Stimulated activated effector memory CD8-positive, alpha-beta T cell treated with anti-CD3 and anti-CD28 coated beads, Interleukin-12 subunit alpha, Interleukin-12 subunit beta, amount 100 ng/mL, for 72 hours (primary cell): ENCODE results near the gene GSTT2B.
A peak's percentile ranks its signal among the peaks of the same experiment; 100 is the strongest.
"Not testable (repeated sequence)": the region's sequence is repeated elsewhere in the genome, so short reads cannot be mapped to it uniquely, and the experiment has no call there.

Experiments
- ATAC-seq: fragments of 150-1000 bp; cut with Tn5 transposase; 2 replicates; pipeline ENCODE4 v1.10.0; 2021
- DNase-seq, 2 donors: peaks; one replicate each; pipeline ENCODE4 v3.0.0; 2021 to 2022; ENCODE audit warnings: low spot score in 2 of 2
- H3K27ac Mint-ChIP-seq: one replicate; pipeline ENCODE4 v1.8.0; 2022; ENCODE audit warnings: mild to moderate bottlenecking, mixed read lengths
- H3K36me3 Mint-ChIP-seq: one replicate; pipeline ENCODE4 v1.8.0; 2022; ENCODE audit warnings: mild to moderate bottlenecking, mixed read lengths
- H3K4me1 Mint-ChIP-seq: one replicate; pipeline ENCODE4 v1.8.0; 2022; ENCODE audit warnings: mixed read lengths
- H3K4me3 Mint-ChIP-seq: one replicate; pipeline ENCODE4 v1.8.0; 2022; ENCODE audit warnings: mild to moderate bottlenecking, mixed read lengths
- H3K9me3 Mint-ChIP-seq: one replicate; pipeline ENCODE4 v1.8.0; 2022; ENCODE audit warnings: mixed read lengths

Gene GSTT2B

DNA sequence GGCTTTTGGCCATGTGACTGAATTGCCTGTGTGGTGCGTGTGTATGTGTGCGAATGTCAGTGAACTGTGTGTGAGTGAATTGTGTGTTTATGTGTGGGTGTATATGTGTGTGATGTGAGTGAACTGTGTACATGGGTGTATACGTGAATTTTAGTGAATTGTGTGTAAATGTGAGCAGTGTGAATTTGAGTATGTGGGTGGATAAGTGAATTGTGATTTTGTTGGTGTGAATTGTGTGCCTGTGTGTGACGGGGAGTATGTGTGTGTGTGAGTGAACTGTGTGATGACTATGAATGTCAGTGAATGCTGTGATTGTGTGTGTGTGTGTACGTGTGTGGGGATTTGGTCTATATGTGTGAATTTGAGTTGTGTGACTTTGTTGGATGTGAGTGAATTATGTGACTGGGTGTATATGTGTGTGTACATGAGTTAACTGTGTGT lies 9.2 kb upstream of the GSTT2B start:
- Mint-ChIP-seq H3K27ac (peak overlapping the region; percentile 1), H3K4me1 (peaks cover 33% of the 10 kb centered on the region), H3K36me3 (peaks cover 35% of the 10 kb centered on the region), H3K9me3 (no peaks in the 10 kb centered on the region), H3K4me3 (peak overlapping the region; percentile 4)
- DNase-seq (no peak), ATAC-seq (no peak)

DNA sequence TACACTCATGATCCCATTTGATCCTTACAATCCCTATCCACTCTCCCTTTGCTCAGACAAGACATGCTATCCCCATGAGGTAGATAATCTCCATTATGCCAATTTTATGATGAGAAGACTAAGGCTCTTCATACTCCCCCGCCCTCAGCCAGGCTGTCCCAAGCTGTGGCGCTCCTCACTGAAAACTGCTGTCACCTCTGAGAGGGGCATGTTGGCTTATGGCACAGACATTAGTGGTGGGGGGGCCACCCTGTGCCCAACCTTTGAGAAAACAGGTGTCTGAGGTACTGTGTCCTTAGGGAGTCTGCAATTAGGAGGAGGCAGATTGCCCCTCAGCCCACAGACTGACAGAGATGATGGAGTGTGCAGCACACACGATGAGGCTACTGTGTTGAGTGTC lies 8.1 kb upstream of the GSTT2B start:
- Mint-ChIP-seq H3K4me1 (peaks cover 33% of the 10 kb centered on the region), H3K36me3 (peaks cover 35% of the 10 kb centered on the region), H3K9me3 (no peaks in the 10 kb centered on the region), H3K4me3 (peak overlapping the region; percentile 4), H3K27ac (peak overlapping the region; percentile 1)
- ATAC-seq (no peak), DNase-seq (no peak)

DNA sequence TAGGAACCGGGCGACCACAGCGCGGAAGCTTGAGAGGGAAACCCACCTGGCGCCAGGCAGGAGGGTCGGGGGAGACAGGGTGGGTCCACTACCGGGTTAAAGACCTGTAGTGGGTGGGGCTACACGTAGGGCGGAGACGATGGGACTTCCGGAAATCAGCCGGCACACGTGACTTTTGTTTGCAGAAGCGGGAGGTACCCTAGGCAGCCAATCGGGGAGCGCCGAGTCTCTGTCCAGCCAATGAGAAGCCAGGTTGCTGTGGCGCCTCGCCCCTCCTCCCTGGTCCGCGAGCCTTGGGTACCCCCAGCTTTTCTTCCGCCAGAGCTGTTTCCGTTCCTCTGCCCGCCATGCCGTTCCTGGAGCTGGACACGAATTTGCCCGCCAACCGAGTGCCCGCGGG lies 5.6 kb upstream of the GSTT2B start, which contains the start of gene DDTL:
TSS of gene DDTL (plus strand) at position 321 of the 400 bp plus-strand sequence. CDS start at position 348, 27 bp downstream.
- peaks cover 28% of the 10 kb centered on the region for H3K36me3 Mint-ChIP-seq

DNA sequence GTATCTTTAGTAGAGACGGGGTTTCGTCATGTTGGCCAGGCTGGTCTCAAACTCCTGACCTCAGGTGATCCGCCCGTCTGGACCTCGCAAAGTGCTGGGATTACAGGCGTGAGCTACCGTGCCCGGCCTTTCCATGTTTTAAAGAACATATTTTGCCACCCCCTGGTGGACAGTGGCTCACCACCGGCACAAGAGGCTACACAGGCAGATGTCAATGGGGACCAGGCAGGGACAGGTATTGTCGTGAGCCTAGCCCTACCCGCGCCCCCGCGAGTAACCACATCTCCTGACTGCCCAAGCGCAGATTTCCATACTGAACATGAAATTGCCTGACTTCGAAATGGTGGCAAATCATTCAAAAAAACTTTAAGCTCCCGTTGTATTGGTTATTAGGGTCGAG lies 5.1 kb upstream of the GSTT2B start:
- ATAC-seq, result peak; percentile 58
- not testable (repeated sequence) for H3K9me3 Mint-ChIP-seq, H3K4me3 Mint-ChIP-seq, H3K27ac Mint-ChIP-seq, DNase-seq
- H3K36me3 Mint-ChIP-seq, result peaks cover 23% of the 10 kb centered on the region
- H3K4me1 Mint-ChIP-seq, result peaks cover 24% of the 10 kb centered on the region

More for the DNA sequence above, 5.6 kb upstream of the GSTT2B start, which contains the start of gene DDTL:
- peaks cover 28% of the 10 kb centered on the region for H3K4me1 Mint-ChIP-seq
- not testable (repeated sequence) for H3K9me3 Mint-ChIP-seq, DNase-seq, H3K27ac Mint-ChIP-seq, H3K4me3 Mint-ChIP-seq
- ATAC-seq, result peak; percentile 98

DNA sequence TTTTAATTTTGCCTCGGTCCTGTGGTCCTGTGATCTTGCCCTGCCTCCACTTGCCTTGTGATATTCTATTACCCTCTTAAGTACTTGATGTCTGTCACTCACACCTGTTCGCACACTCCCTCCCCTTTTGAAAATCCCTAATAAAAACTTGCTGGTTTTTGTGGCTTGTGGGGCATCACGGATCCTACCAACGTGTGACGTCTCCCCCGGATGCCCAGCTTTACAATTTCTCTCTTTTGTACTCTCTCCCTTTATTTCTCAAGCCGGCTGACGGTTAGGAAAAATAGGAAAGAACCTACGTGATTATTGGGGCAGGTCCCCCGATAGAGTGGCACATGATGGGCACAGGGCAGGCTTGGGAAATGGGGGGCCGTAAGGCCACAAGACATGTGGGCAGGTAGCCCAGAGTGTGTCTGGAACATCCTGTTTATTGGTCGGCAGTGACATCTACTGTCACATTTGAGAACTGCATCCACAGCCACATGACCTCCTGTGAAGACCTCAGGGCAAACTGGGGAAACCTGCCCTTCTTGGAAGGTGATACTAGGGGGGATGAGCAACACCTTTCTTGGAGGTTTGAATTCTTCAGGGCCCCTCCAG lies 4.6 kb downstream of the GSTT2B start:
- DNase-seq (peak; percentile 89), ATAC-seq (peak; percentile 86)
- H3K4me1 Mint-ChIP-seq, result peaks cover 16% of the 10 kb centered on the region
- not testable (repeated sequence) for H3K4me3 Mint-ChIP-seq, H3K27ac Mint-ChIP-seq, H3K9me3 Mint-ChIP-seq, H3K36me3 Mint-ChIP-seq

DNA sequence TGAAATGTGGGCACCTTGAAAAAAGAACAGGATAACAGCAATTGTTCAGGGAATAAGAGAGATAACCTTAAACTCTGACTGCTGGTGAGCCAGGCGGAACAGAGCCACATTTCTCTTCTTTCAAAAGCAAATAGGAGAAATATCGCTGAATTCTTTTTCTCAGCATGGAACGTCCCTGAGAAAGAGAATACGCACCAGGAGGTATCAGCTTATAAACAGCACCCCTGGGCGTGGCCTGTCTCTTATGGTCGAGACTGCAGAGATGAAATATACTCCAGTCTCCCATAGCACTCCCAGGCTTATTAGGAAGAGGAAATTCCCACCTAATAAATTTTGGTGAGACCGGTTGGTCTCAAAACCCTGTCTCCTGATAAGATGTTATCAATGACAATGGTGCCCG lies 5.1 kb downstream of the GSTT2B start:
- not testable (repeated sequence) for H3K27ac Mint-ChIP-seq, H3K9me3 Mint-ChIP-seq, H3K4me3 Mint-ChIP-seq, DNase-seq, ATAC-seq, H3K36me3 Mint-ChIP-seq
- H3K4me1 Mint-ChIP-seq, result peaks cover 16% of the 10 kb centered on the region

DNA sequence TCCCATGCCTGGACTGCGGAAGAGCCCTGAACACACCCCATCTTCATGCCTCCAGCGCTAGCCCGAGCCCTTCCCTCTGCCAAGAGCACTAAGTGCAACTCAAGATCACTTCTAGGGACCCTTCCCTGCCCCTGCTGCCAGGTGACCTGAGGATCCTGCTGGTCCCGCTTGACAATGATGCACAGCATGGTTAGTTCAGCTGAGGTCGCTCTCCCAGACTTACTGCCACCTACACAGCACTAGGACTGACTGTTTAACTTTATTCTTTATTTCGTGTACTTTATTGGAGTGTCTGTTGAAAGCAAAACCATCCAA lies 6.0 kb downstream of the GSTT2B start:
- H3K4me1 Mint-ChIP-seq, result peaks cover 16% of the 10 kb centered on the region
- DNase-seq, H3K9me3 Mint-ChIP-seq, H3K4me3 Mint-ChIP-seq, ATAC-seq, H3K36me3 Mint-ChIP-seq: not testable (repeated sequence)
- peak overlapping the region; percentile 5 for H3K27ac Mint-ChIP-seq

DNA sequence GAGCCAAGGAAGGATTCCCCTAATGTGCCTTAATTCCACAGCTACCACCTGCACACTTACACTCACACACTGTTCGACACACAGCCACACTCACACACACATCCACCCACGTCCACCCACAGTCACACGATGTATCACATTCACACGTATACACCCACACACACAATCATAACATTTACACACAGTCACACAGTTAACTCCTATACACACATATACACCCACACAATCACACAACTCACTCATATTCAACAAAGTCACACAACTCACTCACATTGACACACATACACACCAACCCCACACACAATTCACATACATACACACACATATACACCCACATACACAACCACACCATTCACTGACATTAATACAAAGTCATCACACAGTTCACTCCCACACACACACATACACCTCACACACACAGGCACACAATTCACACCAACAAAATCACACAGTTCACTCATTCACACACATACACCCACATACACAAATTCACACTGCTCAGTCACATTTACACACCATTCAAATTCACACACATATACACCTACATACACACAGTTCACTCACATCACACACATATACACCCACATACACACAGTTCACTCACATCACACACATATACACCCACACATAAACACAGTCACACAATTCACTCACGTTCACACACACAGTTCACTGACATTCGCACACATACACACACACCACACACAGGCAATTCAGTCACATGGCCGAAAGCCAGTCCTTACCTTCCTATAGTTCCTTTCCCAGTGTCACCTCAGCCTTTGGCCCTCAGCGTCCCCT lies 6.6 kb downstream of the GSTT2B start:
- not testable (repeated sequence) for DNase-seq, H3K4me3 Mint-ChIP-seq
- peak overlapping the region; percentile 5 for H3K27ac Mint-ChIP-seq

DNA sequence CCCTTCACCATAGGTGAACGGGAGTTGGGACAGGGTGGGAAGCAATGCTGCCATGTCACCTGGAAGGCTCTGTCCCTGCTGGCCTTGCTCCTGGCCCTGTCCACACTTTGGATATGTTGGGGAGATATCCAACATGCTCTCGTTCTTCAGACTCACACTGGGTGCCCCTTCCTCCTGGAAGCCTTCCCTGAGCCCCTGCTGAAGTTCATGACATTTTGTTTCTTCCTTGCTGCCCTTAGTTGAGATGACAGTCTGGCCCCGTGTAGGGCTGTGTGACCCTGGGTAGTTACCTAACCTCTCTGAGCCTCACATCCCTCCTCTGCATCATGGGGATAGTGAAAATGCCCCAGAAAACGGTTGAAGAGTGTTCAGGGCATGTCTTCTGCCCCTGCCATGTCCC lies 7.5 kb downstream of the GSTT2B start:
- not testable (repeated sequence) for H3K36me3 Mint-ChIP-seq, H3K9me3 Mint-ChIP-seq, ATAC-seq, H3K27ac Mint-ChIP-seq, H3K4me3 Mint-ChIP-seq, DNase-seq
- H3K4me1 Mint-ChIP-seq, result peaks cover 16% of the 10 kb centered on the region

More for the DNA sequence above, 6.6 kb downstream of the GSTT2B start:
- ATAC-seq, H3K9me3 Mint-ChIP-seq, H3K36me3 Mint-ChIP-seq: not testable (repeated sequence)
- peaks cover 16% of the 10 kb centered on the region for H3K4me1 Mint-ChIP-seq

DNA sequence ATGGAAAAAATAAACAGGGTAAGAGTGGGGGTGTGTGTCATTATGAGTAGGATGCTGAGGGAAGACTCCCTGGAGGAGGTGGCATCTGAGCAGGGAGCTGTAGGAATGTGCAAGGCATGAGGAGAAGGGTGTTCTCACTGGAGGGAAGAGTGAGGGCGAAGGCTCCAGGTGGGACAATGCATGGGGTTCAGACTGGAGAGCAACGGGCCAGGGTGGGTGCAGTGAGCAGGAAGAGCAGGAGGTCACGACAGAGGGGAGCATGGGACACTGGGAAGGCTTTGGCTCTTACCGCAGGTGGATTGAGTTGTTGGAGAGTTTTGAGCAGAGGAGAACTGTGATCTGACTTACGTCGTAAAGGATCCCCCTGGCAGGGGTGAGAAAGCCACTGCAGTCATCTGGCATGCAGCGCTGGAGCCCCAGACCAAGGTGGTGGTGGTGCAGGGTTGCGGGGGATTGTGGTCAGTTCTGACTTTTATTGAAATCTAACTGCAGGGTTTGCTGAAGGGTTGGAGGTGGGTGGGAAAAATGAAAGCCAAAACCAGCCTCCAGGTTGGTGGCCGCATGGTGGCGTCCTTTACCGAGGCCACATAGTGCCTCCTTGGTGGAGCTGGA lies 8.1 kb downstream of the GSTT2B start:
- not testable (repeated sequence) for H3K9me3 Mint-ChIP-seq, H3K4me3 Mint-ChIP-seq, H3K27ac Mint-ChIP-seq, H3K36me3 Mint-ChIP-seq, DNase-seq, ATAC-seq
- H3K4me1 Mint-ChIP-seq, result peaks cover 16% of the 10 kb centered on the region

DNA sequence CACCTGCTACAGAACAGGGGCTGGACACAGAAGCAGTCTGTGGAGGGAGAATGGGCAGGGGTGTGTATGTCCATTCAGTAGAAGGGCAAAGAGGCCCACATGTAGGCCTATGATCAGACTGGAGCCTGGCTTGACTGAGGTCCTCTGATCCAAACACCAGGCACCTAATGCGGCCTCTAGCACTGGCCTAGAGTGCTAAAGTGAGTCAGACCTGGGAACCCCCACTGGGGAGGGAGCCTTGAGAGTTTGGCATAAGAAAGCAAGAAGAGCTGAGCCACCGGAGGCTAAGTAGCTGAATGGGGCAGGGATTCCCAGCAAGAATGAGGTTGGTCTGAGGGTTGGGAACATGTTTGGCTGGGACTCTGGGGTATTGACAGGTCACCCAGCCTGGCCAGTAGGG lies 9.6 kb downstream of the GSTT2B start:
- ATAC-seq, result peak; percentile 68
- H3K4me3 Mint-ChIP-seq, result not testable (repeated sequence)

DNA sequence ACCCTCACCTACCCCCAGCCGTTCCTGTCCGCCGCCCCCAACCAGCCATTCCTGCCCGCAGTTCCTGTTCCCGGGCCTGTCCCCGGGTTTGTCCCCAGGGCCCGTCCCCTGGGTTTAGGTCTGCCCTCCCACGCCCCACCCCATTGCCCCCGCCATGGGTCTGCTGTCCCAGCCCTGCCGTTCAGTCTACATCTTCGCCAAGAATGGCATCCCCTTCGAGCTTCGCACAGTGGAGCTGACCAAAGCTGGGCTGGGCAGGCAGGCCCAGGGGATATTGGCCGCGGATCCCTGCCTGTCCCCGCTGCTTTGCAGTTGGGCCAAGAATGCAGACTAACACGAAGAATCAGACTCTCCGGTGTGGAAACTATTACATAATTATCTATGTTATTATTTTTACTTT lies 11.2 kb downstream of the GSTT2B start:
- not testable (repeated sequence) for H3K9me3 Mint-ChIP-seq, H3K4me3 Mint-ChIP-seq, H3K4me1 Mint-ChIP-seq, ATAC-seq, H3K36me3 Mint-ChIP-seq, DNase-seq, H3K27ac Mint-ChIP-seq

More for the DNA sequence above, 9.6 kb downstream of the GSTT2B start:
- not testable (repeated sequence) for H3K9me3 Mint-ChIP-seq, H3K36me3 Mint-ChIP-seq, DNase-seq
- H3K4me1 Mint-ChIP-seq, result peaks cover 13% of the 10 kb centered on the region
- peak overlapping the region; percentile 51 for H3K27ac Mint-ChIP-seq

DNA sequence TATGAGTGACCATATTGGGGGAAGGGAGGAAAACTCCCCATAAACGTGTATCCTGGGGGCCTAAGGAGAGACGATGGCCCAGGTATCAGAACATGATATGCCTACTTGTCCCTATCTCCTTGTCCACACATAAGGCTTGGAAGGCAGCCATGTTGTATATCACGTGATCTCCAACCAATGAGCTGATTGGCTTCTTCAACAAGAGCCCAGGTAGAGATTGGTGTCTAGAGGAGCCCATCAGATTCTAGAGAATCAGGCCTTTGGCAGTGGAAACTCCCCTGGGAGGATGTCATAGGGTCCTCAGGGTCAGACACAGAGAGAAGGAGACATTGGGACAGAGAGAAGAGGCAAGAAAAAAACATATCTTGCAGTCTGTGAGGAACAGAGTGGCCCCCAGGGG lies 13.6 kb downstream of the GSTT2B start:
- not testable (repeated sequence) for H3K4me1 Mint-ChIP-seq, H3K4me3 Mint-ChIP-seq, DNase-seq, ATAC-seq, H3K36me3 Mint-ChIP-seq, H3K9me3 Mint-ChIP-seq
- H3K27ac Mint-ChIP-seq, result peak overlapping the region; percentile 41

DNA sequence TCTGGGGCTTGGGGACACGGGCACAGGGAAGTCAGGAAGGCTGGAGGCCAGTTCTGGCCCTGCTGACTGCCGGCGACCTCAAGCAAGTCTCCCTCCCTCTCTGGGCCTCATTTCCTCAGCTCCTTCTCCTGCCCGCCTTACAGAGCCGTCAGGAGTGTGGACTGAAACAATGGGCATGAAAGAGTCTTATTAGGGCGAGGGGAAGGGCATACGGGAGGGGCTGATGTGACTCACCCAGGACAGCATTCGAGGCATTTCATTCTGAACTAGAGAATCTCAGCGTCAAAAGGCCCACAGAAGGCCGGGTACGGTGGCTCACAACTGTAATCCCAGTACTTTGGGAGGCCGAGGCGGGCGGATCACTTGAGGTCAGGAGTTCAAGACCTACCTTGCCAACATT lies 20.8 kb downstream of the GSTT2B start:
- H3K4me3 Mint-ChIP-seq, DNase-seq, H3K36me3 Mint-ChIP-seq, H3K27ac Mint-ChIP-seq, H3K4me1 Mint-ChIP-seq, ATAC-seq, H3K9me3 Mint-ChIP-seq: not testable (repeated sequence)

DNA sequence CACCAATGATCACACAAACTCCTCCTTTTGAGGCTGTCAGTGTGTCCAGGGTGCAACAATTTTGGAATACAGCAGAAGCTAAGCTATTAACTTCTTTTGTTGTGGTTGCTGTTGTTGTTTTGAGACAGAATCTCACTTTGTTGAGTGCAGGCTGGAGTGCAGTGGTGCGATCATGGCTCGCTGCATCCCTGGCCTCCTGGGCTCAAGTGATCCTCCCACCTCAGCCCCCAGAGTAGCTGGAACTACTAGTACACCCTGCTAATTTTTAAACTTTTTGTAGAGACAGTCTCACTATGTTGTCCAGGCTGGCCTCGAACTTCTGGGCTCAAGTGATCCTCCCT lies 22.0 kb downstream of the GSTT2B start:
- ATAC-seq (no peak), DNase-seq (no peak)
- Mint-ChIP-seq H3K9me3 (no peaks in the 10 kb centered on the region), H3K4me1 (no peaks in the 10 kb centered on the region), H3K36me3 (no peaks in the 10 kb centered on the region), H3K4me3 (no peak overlapping the region), H3K27ac (no peak overlapping the region)
